SK-N-SH treated with all-trans-retinoic acid at 6 μM for 48 hours (cell line): Measurements from ENCODE around the gene SEC22A.

Experiments
- BACH2 ChIP-seq: fragments of 250-450 bp; sonication (Bioruptor Pico); IDR thresholded peaks from 2 replicates; pipeline ENCODE4 v1.9.0; 2021; ENCODE audit warnings: mild to moderate bottlenecking, borderline replicate concordance
- CSDC2 ChIP-seq: fragments of 250-450 bp; sonication (Bioruptor Pico); IDR thresholded peaks from 2 replicates; pipeline ENCODE4 v1.5.0; 2020; ENCODE audit warnings: mild to moderate bottlenecking, moderate library complexity
- TOX ChIP-seq: fragments of 250-450 bp; sonication (Bioruptor Pico); IDR thresholded peaks from 2 replicates; pipeline ENCODE4 v1.8.0; 2021; ENCODE audit warnings: mild to moderate bottlenecking, moderate library complexity, borderline replicate concordance
- ZC3H10 ChIP-seq: fragments of 250-450 bp; sonication (Bioruptor Pico); IDR thresholded peaks from 2 replicates; pipeline ENCODE4 v1.5.1; 2021; ENCODE audit warnings: mild to moderate bottlenecking, moderate library complexity
- ZFP30 ChIP-seq: fragments of 450-650 bp; formaldehyde crosslinking; IDR thresholded peaks from 2 replicates; pipeline ENCODE4 v1.5.0; 2022; ENCODE audit warnings: mild to moderate bottlenecking, moderate library complexity
- TF ChIP-seq, protein P1 (sequence below): fragments of 250-450 bp; sonication (Bioruptor Pico); IDR thresholded peaks from 2 replicates; pipeline ENCODE4 v1.8.0; 2021; ENCODE audit warnings: low read depth, mild to moderate bottlenecking, moderate library complexity, borderline replicate concordance
- TF ChIP-seq, protein P2 (sequence below): fragments of 250-450 bp; sonication (Bioruptor Pico); IDR thresholded peaks from 2 replicates; pipeline ENCODE4 v1.5.1; 2021; ENCODE audit warnings: mild to moderate bottlenecking, moderate library complexity
- TF ChIP-seq, protein P3 (sequence below): fragments of 250-450 bp; sonication (Bioruptor Pico); IDR thresholded peaks from 2 replicates; pipeline ENCODE4 v1.5.0; 2020; ENCODE audit warnings: mild to moderate bottlenecking, moderate library complexity

DNA sequence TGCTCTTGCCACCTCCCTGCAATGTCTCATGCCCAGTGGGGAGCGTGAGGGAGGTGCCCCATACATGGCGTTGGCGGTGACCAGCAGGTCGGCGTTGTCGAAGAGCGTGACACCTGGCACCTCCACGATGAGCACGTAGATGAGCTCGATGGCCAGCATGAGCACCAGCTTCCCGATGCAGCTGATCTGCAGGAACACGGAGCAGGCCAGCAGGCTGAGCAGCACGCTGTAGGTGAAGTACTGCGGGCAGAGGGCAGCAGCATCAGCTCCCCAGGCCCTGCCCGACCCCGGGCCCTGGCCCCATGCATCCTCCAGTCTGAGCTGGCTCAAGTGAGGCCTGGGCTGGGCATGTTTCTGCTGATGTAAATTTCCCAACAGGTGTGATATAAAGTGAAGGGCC lies 98.3 kb downstream of the SEC22A start:
- TF ChIP-seq CSDC2 (CRISPR knock-in tag) (no peak), ZFP30 (CRISPR knock-in tag) (no peak), BACH2 (CRISPR knock-in tag) (no peak), TOX (no peak), ZC3H10 (CRISPR knock-in tag) (no peak)
- TF ChIP-seq, protein P1, sequence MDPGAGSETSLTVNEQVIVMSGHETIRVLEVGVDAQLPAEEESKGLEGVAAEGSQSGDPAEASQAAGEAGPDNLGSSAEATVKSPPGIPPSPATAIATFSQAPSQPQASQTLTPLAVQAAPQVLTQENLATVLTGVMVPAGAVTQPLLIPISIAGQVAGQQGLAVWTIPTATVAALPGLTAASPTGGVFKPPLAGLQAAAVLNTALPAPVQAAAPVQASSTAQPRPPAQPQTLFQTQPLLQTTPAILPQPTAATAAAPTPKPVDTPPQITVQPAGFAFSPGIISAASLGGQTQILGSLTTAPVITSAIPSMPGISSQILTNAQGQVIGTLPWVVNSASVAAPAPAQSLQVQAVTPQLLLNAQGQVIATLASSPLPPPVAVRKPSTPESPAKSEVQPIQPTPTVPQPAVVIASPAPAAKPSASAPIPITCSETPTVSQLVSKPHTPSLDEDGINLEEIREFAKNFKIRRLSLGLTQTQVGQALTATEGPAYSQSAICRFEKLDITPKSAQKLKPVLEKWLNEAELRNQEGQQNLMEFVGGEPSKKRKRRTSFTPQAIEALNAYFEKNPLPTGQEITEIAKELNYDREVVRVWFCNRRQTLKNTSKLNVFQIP (CRISPR knock-in tag): no peak
- TF ChIP-seq, protein P2, sequence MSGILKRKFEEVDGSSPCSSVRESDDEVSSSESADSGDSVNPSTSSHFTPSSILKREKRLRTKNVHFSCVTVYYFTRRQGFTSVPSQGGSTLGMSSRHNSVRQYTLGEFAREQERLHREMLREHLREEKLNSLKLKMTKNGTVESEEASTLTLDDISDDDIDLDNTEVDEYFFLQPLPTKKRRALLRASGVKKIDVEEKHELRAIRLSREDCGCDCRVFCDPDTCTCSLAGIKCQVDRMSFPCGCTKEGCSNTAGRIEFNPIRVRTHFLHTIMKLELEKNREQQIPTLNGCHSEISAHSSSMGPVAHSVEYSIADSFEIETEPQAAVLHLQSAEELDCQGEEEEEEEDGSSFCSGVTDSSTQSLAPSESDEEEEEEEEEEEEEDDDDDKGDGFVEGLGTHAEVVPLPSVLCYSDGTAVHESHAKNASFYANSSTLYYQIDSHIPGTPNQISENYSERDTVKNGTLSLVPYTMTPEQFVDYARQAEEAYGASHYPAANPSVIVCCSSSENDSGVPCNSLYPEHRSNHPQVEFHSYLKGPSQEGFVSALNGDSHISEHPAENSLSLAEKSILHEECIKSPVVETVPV (CRISPR knock-in tag): no peak
- TF ChIP-seq, protein P3, sequence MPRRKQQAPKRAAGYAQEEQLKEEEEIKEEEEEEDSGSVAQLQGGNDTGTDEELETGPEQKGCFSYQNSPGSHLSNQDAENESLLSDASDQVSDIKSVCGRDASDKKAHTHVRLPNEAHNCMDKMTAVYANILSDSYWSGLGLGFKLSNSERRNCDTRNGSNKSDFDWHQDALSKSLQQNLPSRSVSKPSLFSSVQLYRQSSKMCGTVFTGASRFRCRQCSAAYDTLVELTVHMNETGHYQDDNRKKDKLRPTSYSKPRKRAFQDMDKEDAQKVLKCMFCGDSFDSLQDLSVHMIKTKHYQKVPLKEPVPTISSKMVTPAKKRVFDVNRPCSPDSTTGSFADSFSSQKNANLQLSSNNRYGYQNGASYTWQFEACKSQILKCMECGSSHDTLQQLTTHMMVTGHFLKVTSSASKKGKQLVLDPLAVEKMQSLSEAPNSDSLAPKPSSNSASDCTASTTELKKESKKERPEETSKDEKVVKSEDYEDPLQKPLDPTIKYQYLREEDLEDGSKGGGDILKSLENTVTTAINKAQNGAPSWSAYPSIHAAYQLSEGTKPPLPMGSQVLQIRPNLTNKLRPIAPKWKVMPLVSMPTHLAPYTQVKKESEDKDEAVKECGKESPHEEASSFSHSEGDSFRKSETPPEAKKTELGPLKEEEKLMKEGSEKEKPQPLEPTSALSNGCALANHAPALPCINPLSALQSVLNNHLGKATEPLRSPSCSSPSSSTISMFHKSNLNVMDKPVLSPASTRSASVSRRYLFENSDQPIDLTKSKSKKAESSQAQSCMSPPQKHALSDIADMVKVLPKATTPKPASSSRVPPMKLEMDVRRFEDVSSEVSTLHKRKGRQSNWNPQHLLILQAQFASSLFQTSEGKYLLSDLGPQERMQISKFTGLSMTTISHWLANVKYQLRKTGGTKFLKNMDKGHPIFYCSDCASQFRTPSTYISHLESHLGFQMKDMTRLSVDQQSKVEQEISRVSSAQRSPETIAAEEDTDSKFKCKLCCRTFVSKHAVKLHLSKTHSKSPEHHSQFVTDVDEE (CRISPR knock-in tag): no peak
